ENCODE measurements around the gene TRIB2.

DNA sequence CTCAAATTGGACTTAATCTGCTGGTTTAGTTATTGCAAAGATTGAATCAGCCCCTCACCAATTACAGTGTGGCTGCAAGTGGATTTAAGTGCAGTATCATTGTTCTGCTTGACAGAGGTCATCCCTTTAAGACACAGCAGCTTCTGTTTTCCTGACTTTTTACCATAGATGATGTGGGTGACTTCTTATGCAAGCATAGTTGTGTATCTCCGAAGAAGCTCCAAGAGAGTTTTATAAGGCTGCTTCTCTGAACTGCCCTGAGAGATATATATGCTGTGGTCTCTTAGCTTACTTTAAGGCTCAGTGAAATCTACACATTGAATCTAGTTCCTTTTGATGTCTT lies 3.5 kb downstream of the TRIB2 start:
- TF ChIP-seq, protein P1, sequence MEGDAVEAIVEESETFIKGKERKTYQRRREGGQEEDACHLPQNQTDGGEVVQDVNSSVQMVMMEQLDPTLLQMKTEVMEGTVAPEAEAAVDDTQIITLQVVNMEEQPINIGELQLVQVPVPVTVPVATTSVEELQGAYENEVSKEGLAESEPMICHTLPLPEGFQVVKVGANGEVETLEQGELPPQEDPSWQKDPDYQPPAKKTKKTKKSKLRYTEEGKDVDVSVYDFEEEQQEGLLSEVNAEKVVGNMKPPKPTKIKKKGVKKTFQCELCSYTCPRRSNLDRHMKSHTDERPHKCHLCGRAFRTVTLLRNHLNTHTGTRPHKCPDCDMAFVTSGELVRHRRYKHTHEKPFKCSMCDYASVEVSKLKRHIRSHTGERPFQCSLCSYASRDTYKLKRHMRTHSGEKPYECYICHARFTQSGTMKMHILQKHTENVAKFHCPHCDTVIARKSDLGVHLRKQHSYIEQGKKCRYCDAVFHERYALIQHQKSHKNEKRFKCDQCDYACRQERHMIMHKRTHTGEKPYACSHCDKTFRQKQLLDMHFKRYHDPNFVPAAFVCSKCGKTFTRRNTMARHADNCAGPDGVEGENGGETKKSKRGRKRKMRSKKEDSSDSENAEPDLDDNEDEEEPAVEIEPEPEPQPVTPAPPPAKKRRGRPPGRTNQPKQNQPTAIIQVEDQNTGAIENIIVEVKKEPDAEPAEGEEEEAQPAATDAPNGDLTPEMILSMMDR (IDR thresholded peaks at IDR 0.05), result no peak
- TF ChIP-seq EP300 (IDR thresholded peaks at IDR 0.05) (no peak), POLR2AphosphoS5 (IDR thresholded peaks at IDR 0.05) (no peak), POLR2A (IDR thresholded peaks at IDR 0.05) (no peak)

All from upper lobe of left lung (tissue), 4 donors.